Fibroblast of lung (primary cell): ENCODE measurements around the gene GRID1. TPM values are rescaled to one million over a fixed set of nuclear protein-coding genes. Genes with fewer than 3 reads are reported as not detected.

Source experiments
- DNase-seq, 2 donors: peaks; one replicate each; pipeline versions ENCODE4 v3.0.0 to v3.0.0-alpha.2; 2010; ENCODE audit warnings: low read depth in 2 of 2
- H2AFZ ChIP-seq: 2 replicates; pipeline ENCODE4 v1.5.1; 2012; ENCODE audit warnings: low read length, control low read depth, inconsistent platforms
- H3K27ac ChIP-seq: 2 replicates; pipeline ENCODE4 v1.5.1; 2011; ENCODE audit warnings: low read length, control low read depth; ENCODE audit not compliant: insufficient read depth
- H3K27me3 ChIP-seq: 2 replicates; pipeline ENCODE4 v1.5.1; 2011; ENCODE audit warnings: mild to moderate bottlenecking, low read length; ENCODE audit not compliant: control insufficient read depth, insufficient read depth
- H3K36me3 ChIP-seq: 2 replicates; pipeline ENCODE4 v1.5.1; 2011; ENCODE audit warnings: low read length; ENCODE audit not compliant: control insufficient read depth, insufficient read depth
- H3K4me1 ChIP-seq: 2 replicates; pipeline ENCODE4 v1.5.1; 2011; ENCODE audit warnings: low read length; ENCODE audit not compliant: control insufficient read depth, insufficient read depth; ENCODE audit errors: extremely low read depth
- H3K4me2 ChIP-seq: 2 replicates; pipeline ENCODE4 v1.5.1; 2011; ENCODE audit warnings: low read length, control low read depth; ENCODE audit not compliant: insufficient read depth; ENCODE audit errors: extremely low read depth
- H3K4me3 ChIP-seq, 4 experiments: fragments of 200-600 bp in 1 of 4; sonication (generic) in 1 of 4; replicated peaks in 1 of 4; 2 replicates each; pipeline ENCODE4 v1.5.1; 2011 to 2016; ENCODE audit warnings: low read length in 4 of 4, low read depth in 3 of 4, mild to moderate bottlenecking in 3 of 4, control low read depth in 2 of 4, inconsistent platforms in 1 of 4, mixed read lengths in 1 of 4; ENCODE audit not compliant: insufficient read depth in 1 of 4; ENCODE audit errors: control extremely low read depth in 1 of 4
- H3K79me2 ChIP-seq: 2 replicates; pipeline ENCODE4 v1.5.1; 2012; ENCODE audit warnings: mild to moderate bottlenecking, low read length, inconsistent platforms; ENCODE audit not compliant: control insufficient read depth, insufficient read depth
- H3K9ac ChIP-seq: 2 replicates; pipeline ENCODE4 v1.5.1; 2011; ENCODE audit warnings: mild to moderate bottlenecking, low read length, control low read depth; ENCODE audit not compliant: insufficient read depth
- H3K9me3 ChIP-seq: 2 replicates; pipeline ENCODE4 v1.5.1; 2012; ENCODE audit warnings: low read depth, low read length; ENCODE audit not compliant: control insufficient read depth, insufficient read depth
- H4K20me1 ChIP-seq: 2 replicates; pipeline ENCODE4 v1.5.1; 2011; ENCODE audit warnings: low read length; ENCODE audit not compliant: control insufficient read depth, insufficient read depth; ENCODE audit errors: extremely low read depth
- CTCF ChIP-seq, 2 donors: IDR thresholded peaks in 1 of 2; conservative IDR thresholded peaks in 1 of 2; 1 replicate in 1 of 2; 2 replicates in 1 of 2; pipeline ENCODE4 v1.5.1; 2011 to 2012; ENCODE audit warnings: low read length in 2 of 2, control low read depth in 1 of 2, inconsistent platforms in 1 of 2, low read depth in 1 of 2, mild to moderate bottlenecking in 1 of 2
- EZH2 ChIP-seq: IDR thresholded peaks from 2 replicates; pipeline ENCODE4 v1.5.1; 2012; ENCODE audit warnings: low read length, control low read depth, mild to moderate bottlenecking; ENCODE audit errors: missing control alignments
- polyA plus RNA-seq, 2 donors: library from polyadenylated mRNA; depleted of rRNA in 1 of 2; stranded (reverse) in 1 of 2; unstranded in 1 of 2; fragments of >200 nt; gene quantifications; 2 replicates each; pipeline ENCODE4 v1.2.1, GENCODE V29; 2011 to 2012; ENCODE audit warnings: missing spikeins in 1 of 2
- total RNA-seq: library from RNA; depleted of rRNA; stranded (reverse); fragments of >200 nt; gene quantifications from 2 replicates; pipeline ENCODE4 v1.2.1, GENCODE V29; 2014

GRID1 gene
- total and polyA plus RNA-seq, 2 donors (not counting 1 experiment from before 2014, with no cell fraction given): 0.03 to 0.33 TPM

- Histone ChIP-seq H3K9me3 (no peaks in the 10 kb centered on the region), H2AFZ (no peak overlapping the region), H3K36me3 (no peaks in the 10 kb centered on the region), H3K27ac (no peak overlapping the region), H3K4me3 (no peak overlapping the region), H3K79me2 (no peaks in the 10 kb centered on the region), H3K9ac (no peak overlapping the region), H4K20me1 (no peaks in the 10 kb centered on the region), H3K4me1 (no peaks in the 10 kb centered on the region), H3K4me2 (no peak overlapping the region), H3K27me3 (no peaks in the 10 kb centered on the region)
- no peak for DNase-seq
- TF ChIP-seq EZH2: no peak
- TF ChIP-seq CTCF (conservative IDR thresholded peaks at IDR 0.05 in 1 of 2, IDR thresholded peaks at IDR 0.05 in 1 of 2; ENCODE audit: low read depth in 1 of 2, low read length in 2 of 2): no peak
These were observed 74.8 kb downstream of the GRID1 start for GRCh38 chr10:86291616-86292340.

- Histone ChIP-seq H3K9ac (no peak overlapping the region), H3K4me1 (no peaks in the 10 kb centered on the region), H3K27me3 (no peaks in the 10 kb centered on the region), H3K27ac (no peak overlapping the region), H3K79me2 (no peaks in the 10 kb centered on the region), H2AFZ (no peak overlapping the region), H3K4me2 (no peak overlapping the region), H3K36me3 (no peaks in the 10 kb centered on the region), H4K20me1 (no peaks in the 10 kb centered on the region), H3K4me3 (no peak overlapping the region), H3K9me3 (no peaks in the 10 kb centered on the region)
- DNase-seq: no peak
- TF ChIP-seq EZH2 (no peak), CTCF (conservative IDR thresholded peaks at IDR 0.05 in 1 of 2, IDR thresholded peaks at IDR 0.05 in 1 of 2; ENCODE audit: low read depth in 1 of 2, low read length in 2 of 2) (no peak)
These were observed 75.5 kb downstream of the GRID1 start for GRCh38 chr10:86290933-86291615.

- Histone ChIP-seq H3K79me2 (no peaks in the 10 kb centered on the region), H3K27ac (no peak overlapping the region), H4K20me1 (no peaks in the 10 kb centered on the region), H3K27me3 (no peaks in the 10 kb centered on the region), H3K36me3 (no peaks in the 10 kb centered on the region), H3K4me1 (no peaks in the 10 kb centered on the region), H2AFZ (no peak overlapping the region), H3K4me3 (no peak overlapping the region), H3K9me3 (no peaks in the 10 kb centered on the region), H3K4me2 (no peak overlapping the region), H3K9ac (no peak overlapping the region)
- TF ChIP-seq EZH2: no peak
- TF ChIP-seq CTCF (conservative IDR thresholded peaks at IDR 0.05 in 1 of 2, IDR thresholded peaks at IDR 0.05 in 1 of 2; ENCODE audit: low read depth in 1 of 2, low read length in 2 of 2): no peak
- DNase-seq: no peak
These were observed 77.1 kb downstream of the GRID1 start for GRCh38 chr10:86289577-86289868.
